NCI-H748 (cell line): ENCODE results near the gene RAD9A.

Experiments
- DNase-seq: peaks from one replicate; lab custom pipeline; 2025; ENCODE audit not compliant: unreplicated experiment; lab: John Stamatoyannopoulos, UW

RAD9A gene

GRCh38 chr11:67391304-67392182 lies at the start of gene RAD9A:
Gene RAD9A, plus strand, starts transcription at chr11:67391986. Its CDS starts 59 bp downstream, at chr11:67392045.
- peak; percentile 97 for DNase-seq

- no peak for DNase-seq
Observed at GRCh38 chr11:67344264-67344663, 47.5 kb upstream of the RAD9A start.

DNA sequence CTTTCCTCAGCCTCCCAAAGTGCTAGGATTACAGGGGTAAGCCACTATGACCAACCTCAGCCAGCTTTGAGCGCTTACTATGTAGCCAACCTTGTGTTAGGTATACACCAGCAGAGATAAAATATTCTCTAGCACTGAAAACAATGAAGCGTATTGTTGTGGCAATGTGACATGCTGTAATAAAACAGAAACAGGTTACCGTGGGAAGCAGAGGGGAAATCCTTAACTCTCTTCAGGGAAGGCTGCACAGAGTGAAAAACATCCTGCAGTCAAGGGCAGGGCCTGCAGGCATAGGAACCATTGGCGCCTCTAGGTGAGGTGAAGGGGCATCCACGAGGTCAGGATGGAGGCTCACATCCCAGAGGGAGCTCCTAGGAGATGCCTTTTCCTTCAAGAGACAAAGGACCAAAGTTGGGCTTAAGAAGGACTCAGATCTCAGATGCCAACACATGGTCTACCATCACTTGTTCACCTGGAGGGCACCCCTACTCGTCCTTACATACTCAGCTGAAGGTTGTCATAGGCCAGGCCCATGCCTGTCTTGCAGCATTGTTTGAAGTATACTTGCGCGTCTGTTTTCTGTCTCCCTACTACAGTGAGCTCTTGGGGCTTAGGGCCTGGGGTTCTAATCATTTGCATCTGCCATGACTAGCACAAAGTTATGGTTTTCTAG lies 46.4 kb upstream of the RAD9A start:
- DNase-seq, result no peak

DNA sequence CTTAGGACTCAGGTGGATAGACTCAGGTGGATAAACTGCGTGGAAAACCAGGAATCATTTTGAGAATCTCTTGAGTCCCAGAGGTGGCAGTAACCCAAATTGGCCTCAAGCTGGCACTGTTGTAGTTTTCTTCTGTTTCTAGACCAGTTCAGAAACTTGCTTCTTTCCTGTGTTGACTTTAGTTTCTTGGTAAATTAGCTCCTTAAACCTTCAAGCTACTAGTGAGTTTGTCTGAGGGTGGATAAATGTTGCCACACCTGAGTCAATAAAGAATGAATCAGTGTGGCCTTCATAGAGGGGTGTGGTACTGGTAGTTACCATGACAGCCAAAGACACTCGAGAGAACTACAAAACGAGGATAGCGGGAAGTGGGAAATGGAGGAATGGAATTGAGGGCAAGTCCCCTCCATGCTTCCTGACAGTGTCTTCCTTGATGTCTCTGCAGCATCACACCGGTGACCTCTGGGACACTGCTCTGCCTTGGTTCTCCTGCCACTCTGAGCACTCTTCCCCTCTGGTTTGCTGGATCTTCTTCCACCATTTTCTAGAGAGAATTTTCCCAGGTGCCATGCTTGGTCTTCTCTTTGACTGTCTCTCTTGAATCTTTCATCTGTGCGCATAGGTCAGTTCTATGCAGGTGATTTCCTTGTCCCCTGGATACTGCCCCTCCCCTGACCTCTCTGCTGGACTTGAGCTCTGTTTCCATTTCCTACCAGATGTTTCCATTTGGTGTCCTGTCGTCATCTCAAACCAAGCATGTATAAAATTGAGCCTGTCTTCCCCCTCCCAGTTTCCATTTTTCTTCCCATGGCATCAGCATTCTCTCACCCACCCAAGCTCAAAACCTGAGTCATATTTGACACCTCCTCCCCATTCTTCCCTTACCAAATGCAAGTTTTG lies 45.6 kb upstream of the RAD9A start:
- peak; percentile 64 for DNase-seq

DNA sequence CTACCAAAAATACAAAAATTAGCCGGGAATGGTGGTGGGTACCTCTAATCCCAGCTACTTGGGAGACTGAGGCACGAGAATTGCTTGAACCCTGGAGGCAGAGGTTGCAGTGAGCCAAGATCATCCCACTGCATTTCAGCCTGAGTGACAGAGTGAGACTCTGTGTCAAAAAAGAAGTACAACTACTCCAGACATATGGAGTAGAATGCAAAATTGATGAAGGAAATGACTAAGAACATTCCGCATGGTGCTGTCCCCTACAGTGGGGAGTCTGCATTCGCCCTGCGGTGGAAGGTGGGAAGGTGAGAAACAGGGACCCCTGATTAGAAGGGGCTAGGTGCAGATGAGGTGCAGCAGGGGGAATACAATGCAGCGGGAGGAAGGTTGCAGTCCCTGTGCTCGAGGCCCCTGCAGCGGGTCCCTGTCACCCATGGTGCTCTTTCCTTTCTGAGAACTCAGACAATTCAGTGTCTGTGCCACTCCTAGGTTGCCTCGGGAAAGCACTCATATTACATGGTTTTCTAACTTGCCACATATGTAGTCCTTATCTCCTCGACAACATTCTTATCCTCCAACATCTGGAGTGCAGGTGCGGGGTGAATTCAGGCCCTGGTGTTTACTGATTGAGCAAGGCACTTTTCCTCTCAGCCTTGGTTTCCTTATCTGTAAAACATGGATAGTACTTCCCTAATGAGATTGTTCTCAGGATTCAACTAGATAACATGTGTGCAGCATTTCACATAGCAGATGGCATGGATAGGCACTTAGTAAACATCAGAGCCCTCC lies 43.6 kb upstream of the RAD9A start:
- DNase-seq, result no peak

- no peak for DNase-seq
Observed at GRCh38 chr11:67349036-67349435, 42.8 kb upstream of the RAD9A start.

- DNase-seq, result no peak
Observed at GRCh38 chr11:67349457-67349856, 42.3 kb upstream of the RAD9A start.

GRCh38 chr11:67349928-67350465 lies 41.8 kb upstream of the RAD9A start:
- no peak for DNase-seq

GRCh38 chr11:67351275-67352005 lies 40.3 kb upstream of the RAD9A start:
- DNase-seq, result peak; percentile 54

- peak; percentile 81 for DNase-seq
Observed at GRCh38 chr11:67352546-67353316, 39.1 kb upstream of the RAD9A start.

DNA sequence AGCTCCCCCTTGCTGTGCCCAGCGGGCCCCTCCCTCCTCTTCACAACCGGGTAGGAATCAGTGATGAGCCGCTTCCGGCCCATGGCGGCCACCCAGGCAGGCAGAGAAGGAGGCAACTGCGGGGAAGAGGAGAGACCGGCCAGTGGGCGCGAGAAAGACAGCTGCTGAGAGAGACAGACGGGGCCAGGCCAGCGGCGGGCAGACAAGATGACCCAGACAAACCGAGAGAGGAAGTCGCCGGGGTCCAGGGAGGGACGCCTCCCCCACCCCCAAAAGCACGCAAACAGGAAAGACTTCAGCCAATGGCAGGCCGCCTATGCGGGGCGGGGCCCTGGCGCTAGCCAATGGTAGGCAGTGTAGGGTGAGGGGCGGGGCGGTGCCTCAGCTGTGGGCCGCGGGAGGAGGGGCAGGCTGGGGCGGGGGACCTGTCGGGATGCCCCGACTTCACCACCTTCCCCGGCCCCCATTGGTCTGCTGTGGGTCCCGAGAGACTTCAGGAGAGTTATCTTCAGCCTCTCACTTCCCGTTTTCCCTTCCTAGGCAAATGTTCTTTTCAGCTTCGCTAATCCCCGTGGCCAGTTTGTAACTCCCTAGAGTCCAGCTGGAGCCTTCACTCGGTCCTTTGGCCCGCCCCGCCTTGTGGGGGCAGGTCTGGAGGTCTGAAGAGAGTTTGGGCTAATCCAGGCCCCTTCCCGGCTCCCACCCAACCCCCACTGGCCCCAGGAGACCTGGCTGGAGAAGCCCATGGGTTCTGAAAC lies 38.3 kb upstream of the RAD9A start, which contains the start of gene POLD4:
POLD4 (minus strand) TSS at position 230 of the 758 bp plus-strand sequence; CDS start at position 83, 147 bp downstream.
- peak; percentile 95 for DNase-seq

DNA sequence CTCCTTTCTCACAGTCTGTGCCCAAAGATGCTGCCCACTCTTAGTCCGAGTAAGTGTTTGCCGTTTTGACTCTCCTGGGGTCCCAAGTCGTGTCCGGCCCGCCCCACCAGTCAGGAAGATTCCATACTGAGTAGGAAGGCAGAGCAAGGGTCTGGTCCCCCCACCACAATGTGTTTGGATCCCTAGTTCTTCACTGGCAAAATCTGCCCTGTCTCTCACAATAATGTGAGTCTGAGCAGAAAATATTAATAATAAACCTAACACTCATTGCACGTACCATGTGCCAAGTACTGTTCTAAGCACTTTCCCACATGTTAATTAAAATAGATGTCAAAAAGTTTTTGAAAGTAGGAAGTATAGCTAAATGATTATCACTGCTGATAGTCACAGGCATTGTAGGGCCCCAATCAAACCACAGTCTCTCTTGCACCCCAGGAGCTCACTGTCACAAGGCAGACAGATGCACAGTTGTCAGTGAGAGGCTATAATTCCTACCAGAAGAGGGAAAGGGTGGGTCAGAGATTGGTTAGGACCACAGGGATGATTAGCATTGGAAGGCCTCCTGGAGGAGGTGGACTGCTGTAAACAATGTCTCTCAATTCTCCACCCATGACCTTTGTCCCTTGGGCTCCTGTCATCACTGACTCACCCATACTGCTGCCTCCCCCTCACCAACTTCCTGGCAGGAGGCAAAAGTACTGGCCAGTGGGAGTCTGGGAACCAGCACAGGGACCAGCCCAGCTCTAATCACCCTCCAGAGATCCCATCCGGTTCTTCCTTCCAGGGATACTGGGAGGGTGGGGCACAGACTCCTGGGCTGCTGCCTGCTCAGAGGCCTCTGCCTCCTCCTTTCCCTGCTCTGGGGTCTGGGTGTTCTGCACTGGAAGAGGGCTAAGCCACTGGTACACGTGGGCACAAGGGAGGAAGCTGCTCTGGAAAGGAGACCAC lies 37.4 kb upstream of the RAD9A start:
- no peak for DNase-seq

- DNase-seq, result no peak
Observed at GRCh38 chr11:67355023-67355793, 36.6 kb upstream of the RAD9A start.

- DNase-seq, result no peak
Observed at GRCh38 chr11:67355794-67356386, 35.9 kb upstream of the RAD9A start.

GRCh38 chr11:67356387-67356863 lies 35.4 kb upstream of the RAD9A start:
- no peak for DNase-seq
